ENCODE data around the gene CCL25.

CCL25 gene

GRCh38 chr19:8045872-8046568, 6.5 kb upstream of the CCL25 start:
- no peak overlapping the region for H3K4me3 ChIP-seq (ENCODE audit: low read length)
- no peak for TF ChIP-seq CTCF (conservative IDR thresholded peaks at IDR 0.05; ENCODE audit: low read length)
- DNase-seq (ENCODE audit: low read depth): no peak

GRCh38 chr19:8046569-8047165, 5.9 kb upstream of the CCL25 start:
- DNase-seq (ENCODE audit: low read depth): no peak
- TF ChIP-seq CTCF (conservative IDR thresholded peaks at IDR 0.05; ENCODE audit: low read length): no peak
- H3K4me3 ChIP-seq (ENCODE audit: low read length): no peak overlapping the region

- peak; percentile 18 for DNase-seq (ENCODE audit: low read depth)
- H3K4me3 ChIP-seq (ENCODE audit: low read length): no peak overlapping the region
- no peak for TF ChIP-seq CTCF (conservative IDR thresholded peaks at IDR 0.05; ENCODE audit: low read length)
Observed at GRCh38 chr19:8050274-8051096, 2.1 kb upstream of the CCL25 start.

GRCh38 chr19:8054169-8054568, 1.6 kb downstream of the CCL25 start:
- no peak for DNase-seq (ENCODE audit: low read depth)
- no peak overlapping the region for H3K4me3 ChIP-seq (ENCODE audit: low read length)
- no peak for TF ChIP-seq CTCF (conservative IDR thresholded peaks at IDR 0.05; ENCODE audit: low read length)

- no peak for DNase-seq (ENCODE audit: low read depth)
- TF ChIP-seq CTCF (conservative IDR thresholded peaks at IDR 0.05; ENCODE audit: low read length): no peak
- no peak overlapping the region for H3K4me3 ChIP-seq (ENCODE audit: low read length)
Observed at GRCh38 chr19:8056533-8056932, 4.0 kb downstream of the CCL25 start.

GRCh38 chr19:8057545-8058270, 5.1 kb downstream of the CCL25 start:
- no peak overlapping the region for H3K4me3 ChIP-seq (ENCODE audit: low read length)
- DNase-seq (ENCODE audit: low read depth): no peak
- TF ChIP-seq CTCF (conservative IDR thresholded peaks at IDR 0.05; ENCODE audit: low read length): no peak
